GM04503 (cell line): ENCODE results near the gene HLA-C.
A peak's percentile ranks its signal among the peaks of the same experiment; 100 is the strongest.
"Not testable (repeated sequence)": the region's sequence is repeated elsewhere in the genome, so short reads cannot be mapped to it uniquely, and the experiment has no call there.

Source experiments
- DNase-seq: peaks from one replicate; pipeline ENCODE4 v3.0.0-alpha.2; 2012; ENCODE audit warnings: low read depth

Gene HLA-C

GRCh38 chr6:31270788-31271640 lies 878 bp downstream of the HLA-C start:
- DNase-seq: peak; percentile 5

- DNase-seq: no peak
Measured at GRCh38 chr6:31268836-31269235, 3.1 kb downstream of the HLA-C start.

DNA sequence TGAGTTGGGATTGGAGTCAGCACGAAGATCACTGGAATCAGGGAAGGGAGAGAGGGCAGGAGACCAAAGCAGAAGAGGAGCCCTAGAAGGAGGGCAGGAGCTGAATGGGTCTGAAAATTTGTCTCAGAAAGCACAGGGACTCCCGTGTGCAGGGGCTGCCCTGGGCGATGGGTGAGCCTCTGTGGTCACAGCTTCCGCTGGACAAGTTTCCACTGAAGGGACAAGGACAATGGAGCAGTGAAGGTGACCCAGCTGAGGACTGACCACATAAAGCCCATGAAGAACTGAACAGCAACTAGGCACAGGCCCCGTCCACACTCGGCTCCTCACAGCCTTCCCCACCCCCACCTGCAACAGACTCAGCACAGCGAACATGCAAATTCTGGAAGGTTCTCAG lies 3.5 kb downstream of the HLA-C start:
- DNase-seq: no peak

GRCh38 chr6:31267651-31268368 lies 4.1 kb downstream of the HLA-C start:
- DNase-seq: no peak

DNA sequence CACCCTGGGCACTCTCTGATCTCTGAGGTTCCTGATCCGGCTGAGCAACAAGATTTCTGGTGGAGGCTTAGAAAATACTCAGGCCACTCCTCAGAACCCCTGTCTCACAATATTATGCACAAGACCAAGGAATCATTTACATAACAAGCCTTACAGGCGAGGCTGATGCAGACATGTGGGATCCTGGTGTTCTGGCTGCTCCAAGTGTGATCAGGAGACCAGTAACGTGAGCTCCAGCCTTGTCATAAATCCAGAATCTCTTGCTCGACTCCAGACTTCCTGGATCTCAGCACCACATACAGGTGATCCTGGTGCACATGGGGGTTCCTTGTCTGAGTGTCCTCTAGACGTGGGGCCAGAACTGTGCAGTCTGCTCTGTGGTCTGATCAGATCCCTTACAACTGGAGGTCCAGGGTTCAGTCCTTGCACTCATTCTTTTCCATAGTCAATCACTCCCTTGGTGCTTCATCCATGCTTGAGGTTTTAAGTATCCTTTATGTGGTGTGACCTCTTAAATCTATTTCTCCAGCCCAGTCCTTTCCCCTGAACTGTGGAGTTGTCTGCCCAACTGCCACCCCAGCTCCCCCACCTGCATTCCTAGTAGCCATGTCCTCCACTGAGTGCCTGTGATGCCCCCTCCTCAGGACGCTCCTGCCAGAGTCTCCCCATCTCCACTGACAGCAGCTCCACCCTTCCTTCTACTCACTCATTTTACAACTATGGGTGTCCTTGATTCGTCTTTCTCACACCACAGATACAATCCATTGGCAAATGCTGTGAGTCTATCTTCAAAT lies 5.1 kb downstream of the HLA-C start:
- no peak for DNase-seq

DNA sequence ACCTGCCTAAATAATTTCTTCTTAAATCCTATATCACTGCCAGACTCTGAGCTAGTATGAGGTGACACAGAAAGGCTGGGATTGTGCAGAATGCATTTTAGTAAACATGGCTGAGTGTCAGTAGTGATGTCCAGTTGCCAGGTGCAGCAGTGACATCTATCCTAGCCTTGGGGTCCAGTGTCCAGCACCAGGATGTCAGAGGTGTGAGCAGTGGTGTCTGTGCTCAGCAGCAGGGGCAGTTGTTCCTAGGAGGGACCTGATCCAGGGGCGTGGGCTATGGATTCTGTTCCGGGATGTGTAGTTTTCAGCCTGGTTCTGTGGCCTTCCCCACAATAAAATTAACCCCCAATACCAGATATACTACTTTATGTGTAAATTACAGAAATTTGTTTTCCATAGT lies 6.0 kb downstream of the HLA-C start:
- DNase-seq: no peak

GRCh38 chr6:31263346-31263933 lies 8.5 kb downstream of the HLA-C start:
- not testable (repeated sequence) for DNase-seq

DNA sequence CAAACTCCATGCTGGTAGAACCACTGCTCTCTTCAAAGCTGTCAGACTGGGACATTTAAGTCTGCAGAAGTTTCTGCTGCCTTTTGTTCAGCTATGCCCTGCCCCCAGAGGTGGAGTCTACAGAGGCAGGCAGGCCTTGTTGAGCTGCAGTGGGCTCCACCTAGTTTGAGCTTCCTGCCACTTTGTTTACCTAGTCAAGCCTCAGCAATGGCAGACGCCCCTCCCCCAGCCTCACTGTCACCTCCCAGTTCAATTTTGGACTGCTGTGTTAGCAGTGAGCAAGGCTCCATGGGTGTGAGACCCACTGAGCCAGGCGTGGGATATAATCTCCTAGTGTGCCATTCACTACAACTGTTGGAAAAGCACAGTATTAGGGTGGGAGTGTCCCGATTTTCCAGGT lies 11.9 kb downstream of the HLA-C start:
- not testable (repeated sequence) for DNase-seq

DNA sequence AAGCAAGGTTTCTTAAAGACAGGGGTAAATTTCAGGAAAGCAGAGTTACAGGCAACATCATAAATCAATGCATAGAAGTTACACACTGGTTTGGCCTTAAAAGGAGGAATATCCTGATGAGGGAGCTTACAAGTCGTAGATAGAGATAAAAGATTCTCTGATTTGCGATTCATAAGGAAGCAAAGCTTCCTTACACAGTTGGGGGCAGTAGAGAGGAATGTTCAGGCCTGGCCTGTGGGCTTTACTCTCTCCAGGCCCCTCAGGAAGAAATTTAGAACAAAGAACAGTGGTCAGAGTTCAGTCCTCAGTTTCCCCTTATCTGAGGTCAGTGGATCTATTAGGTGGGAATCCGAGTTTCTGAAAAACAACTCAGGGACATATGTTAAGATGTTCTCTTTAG lies 19.3 kb downstream of the HLA-C start:
- no peak for DNase-seq

DNA sequence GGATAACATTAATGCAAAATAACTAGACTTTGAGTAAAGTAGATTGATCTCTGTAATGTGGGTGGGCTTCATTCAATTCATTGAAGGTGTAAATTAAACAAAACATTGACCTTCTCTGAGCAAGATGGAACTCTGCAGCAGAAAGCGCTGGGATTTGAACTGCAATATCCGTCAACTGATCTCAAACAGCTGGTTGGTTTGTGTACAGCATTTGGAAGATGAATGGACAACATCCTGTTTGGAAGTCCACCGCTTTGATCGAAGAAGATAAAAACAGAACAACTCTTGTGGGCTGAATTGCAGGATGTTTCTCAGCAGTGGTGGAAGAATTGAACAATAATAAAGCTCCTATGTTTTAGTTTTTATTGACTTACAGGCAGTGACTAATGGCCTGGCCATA lies 20.6 kb downstream of the HLA-C start:
- no peak for DNase-seq

DNA sequence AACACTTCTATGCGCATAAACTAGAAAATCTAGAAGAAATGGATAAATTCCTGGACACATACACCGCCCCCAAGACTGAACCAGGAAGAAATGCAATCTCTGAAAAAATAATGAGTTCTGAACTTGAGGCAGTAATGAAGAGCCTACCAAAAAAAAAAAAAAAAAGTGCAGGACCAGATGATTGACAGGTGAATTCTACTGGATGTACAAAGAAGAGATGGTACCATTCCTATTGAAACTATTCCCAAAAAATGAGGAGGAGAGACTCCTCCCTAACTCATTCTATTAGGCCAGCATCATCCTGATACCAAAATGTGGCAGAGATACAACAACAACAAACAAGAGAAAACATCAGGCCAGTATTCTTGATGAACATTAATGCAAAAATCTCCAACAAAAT lies 22.7 kb downstream of the HLA-C start:
- no peak for DNase-seq

DNA sequence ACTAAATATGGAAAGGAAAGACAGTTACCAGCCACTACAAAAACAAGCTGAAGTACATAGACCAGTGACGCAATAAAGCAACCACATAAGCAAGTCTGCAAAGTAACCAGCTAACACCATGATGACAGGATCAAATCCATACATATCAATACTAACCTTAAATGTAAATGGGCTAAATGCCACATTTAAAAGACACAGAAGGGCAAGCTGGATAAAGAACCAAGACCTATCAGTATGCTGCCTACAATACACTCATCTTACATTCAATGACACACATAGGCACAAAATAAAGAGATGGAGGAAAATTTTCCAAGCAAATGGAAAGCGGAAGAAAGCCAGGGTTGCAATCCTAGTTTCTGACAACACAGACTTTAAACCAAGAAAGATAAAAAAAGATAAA lies 24.1 kb downstream of the HLA-C start:
- no peak for DNase-seq

GRCh38 chr6:31246051-31246521 lies 25.8 kb downstream of the HLA-C start:
- peak; percentile 62 for DNase-seq

GRCh38 chr6:31243508-31243907 lies 28.4 kb downstream of the HLA-C start:
- no peak for DNase-seq

DNA sequence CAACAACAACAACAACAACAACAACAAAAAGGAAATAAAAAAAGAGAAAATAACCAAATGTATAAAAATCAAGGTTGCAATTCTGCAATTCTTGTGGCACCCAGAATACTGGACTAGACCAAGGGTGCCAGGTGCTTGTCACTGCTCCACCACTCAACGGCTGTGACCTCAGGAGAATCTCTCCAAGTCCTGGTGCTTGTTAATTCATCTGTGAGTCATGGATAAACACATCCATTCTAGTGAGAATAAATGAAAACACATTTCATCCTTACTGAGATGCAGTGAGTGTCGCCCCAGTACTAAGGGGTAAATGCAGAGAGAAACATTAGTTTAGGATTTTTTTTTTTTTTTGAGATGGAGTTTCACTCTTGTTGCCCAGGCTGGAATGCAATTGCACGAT lies 32.0 kb downstream of the HLA-C start:
- no peak for DNase-seq

DNA sequence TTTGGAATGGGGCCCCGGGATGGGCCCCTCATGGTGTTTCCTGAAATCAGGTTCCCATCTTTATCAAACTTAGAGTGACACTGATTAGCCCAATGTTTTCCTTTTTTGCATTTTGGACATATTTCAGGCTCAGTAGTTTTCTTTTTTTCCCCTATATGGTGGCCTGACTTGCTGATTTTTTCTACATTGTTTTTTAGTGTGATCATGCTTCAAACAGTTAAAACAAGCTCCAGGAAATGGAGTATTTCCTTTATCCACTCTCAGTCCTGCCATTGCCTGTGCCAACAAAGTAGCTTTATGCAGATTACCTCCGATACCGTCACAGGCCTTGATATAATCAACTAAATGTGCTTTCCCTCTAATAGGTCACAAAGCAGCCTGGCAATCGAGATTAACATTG lies 37.8 kb downstream of the HLA-C start:
- not testable (repeated sequence) for DNase-seq

- no peak for DNase-seq
Measured at GRCh38 chr6:31228476-31228875, 43.4 kb downstream of the HLA-C start.

DNA sequence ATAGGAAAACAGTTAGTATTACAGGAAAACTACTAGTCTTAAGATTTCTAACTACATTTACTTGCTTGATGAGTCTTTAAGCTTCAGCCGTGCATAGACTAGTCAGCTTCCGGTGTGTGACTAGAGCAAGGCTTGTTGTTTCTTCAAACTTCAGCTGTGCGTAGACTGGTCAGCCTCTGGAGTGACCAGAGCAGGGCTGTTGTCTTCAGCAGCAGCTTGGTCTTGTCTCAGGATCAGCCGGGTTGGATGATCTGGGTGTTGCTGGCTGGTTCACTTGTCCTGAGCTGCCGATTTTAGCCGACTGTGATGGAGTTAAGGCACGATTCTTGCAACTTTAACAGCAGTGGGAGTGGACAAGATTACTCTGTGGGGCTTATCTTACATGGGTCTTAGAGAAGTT lies 44.7 kb downstream of the HLA-C start:
- no peak for DNase-seq

DNA sequence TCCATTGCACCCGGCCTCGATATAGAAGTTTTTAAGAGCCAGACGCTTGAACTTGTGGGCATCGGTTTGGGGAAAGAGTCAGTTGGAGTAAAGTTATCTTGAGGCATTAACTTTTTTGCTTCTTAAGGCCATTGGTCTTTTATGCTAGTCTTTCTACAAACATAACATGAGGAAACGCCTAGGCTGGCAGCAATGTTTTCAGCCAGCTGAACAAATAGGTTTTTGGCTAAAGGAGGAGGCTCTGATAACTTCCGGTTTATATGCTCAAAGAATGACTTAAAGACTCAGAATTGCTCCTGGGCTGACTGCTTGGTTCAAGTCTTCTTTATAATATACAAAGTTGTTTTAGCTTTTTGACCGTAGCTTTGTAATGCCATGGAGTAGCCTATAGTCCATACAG lies 46.2 kb downstream of the HLA-C start:
- DNase-seq: no peak

- DNase-seq: no peak
Measured at GRCh38 chr6:31222496-31222895, 49.4 kb downstream of the HLA-C start.
